PC-3 (cell line): ENCODE measurements around the gene DPF3.

Source experiments
- CTCF ChIP-seq: fragments of 300-600 bp; sonication (generic); conservative IDR thresholded peaks from 2 replicates; pipeline ENCODE4 v1.5.1; 2017; ENCODE audit warnings: antibody characterized with exemption, low read depth, mild to moderate bottlenecking, low read length
- EZH2 ChIP-seq: fragments of 300-600 bp; sonication (generic); IDR thresholded peaks from one replicate; pipeline ENCODE4 v1.6.1; 2017; ENCODE audit warnings: antibody characterized with exemption, mild to moderate bottlenecking, low read length; ENCODE audit not compliant: unreplicated experiment
- EZH2phosphoT487 ChIP-seq: fragments of 300-600 bp; sonication (generic); IDR thresholded peaks from 2 replicates; pipeline ENCODE4 v1.6.1; 2018; ENCODE audit warnings: mild to moderate bottlenecking, antibody characterized with exemption, low read length, borderline replicate concordance

- TF ChIP-seq CTCF, result no peak
- TF ChIP-seq EZH2, result no peak
- TF ChIP-seq EZH2phosphoT487, result no peak
These were observed 46.2 kb downstream of the DPF3 start for GRCh38 chr14:72847721-72848120.
